Breast epithelium (tissue), 4 donors: ENCODE data around the gene ZFYVE19. TPM values are rescaled to one million over a fixed set of nuclear protein-coding genes. Genes with fewer than 3 reads are reported as not detected.
A peak's percentile ranks its signal among the peaks of the same experiment; 100 is the strongest.

Source experiments
- DNase-seq, 2 donors: peaks; one replicate each; pipeline ENCODE4 v3.0.0-alpha.2; 2019; ENCODE audit warnings: low spot score in 2 of 2
- H3K27ac ChIP-seq, 2 donors: fragments of 200-600 bp; sonication (generic) in 1 of 2; one replicate each; pipeline ENCODE4 v1.5.1; 2016 to 2019; ENCODE audit warnings: mild to moderate bottlenecking in 1 of 2
- H3K27me3 ChIP-seq, 2 donors: fragments of 200-600 bp; sonication (generic) in 1 of 2; one replicate each; pipeline versions ENCODE4 v1.5.1 to v1.6.0; 2017 to 2019; ENCODE audit warnings: control low read depth in 1 of 2, mild to moderate bottlenecking in 1 of 2
- H3K36me3 ChIP-seq: fragments of 200-600 bp; one replicate; pipeline ENCODE4 v1.5.1; 2019
- H3K4me1 ChIP-seq, 2 donors: fragments of 200-600 bp; sonication (generic); one replicate each; pipeline ENCODE4 v1.5.1; 2016 to 2019; ENCODE audit warnings: control low read depth in 1 of 2
- H3K4me3 ChIP-seq, 3 donors: fragments of 200-600 bp; sonication (generic); 1 replicate in 2 of 3; 2 replicates in 1 of 3; pipeline ENCODE4 v1.5.1; 2016 to 2019; ENCODE audit warnings: mild to moderate bottlenecking in 3 of 3, moderate library complexity in 2 of 3
- H3K9me3 ChIP-seq, 2 donors: fragments of 200-600 bp; sonication (generic) in 1 of 2; one replicate each; pipeline ENCODE4 v1.5.1; 2016 to 2019; ENCODE audit warnings: control low read depth in 1 of 2
- POLR2A ChIP-seq: fragments of 450-650 bp; IDR thresholded peaks from one replicate; pipeline ENCODE4 v1.6.1; 2016; ENCODE audit warnings: antibody characterized with exemption, mild to moderate bottlenecking, moderate library complexity
- POLR2AphosphoS5 ChIP-seq, 3 donors: sonication (generic); formaldehyde crosslinking; IDR thresholded peaks; one replicate each; pipeline ENCODE4 v1.6.1; 2017; ENCODE audit warnings: antibody characterized with exemption in 3 of 3
- intact Hi-C: fragments of 100-400 bp; cut with DNase I; formaldehyde crosslinking; loops from one replicate; pipeline ENCODE4 v1.15.1; 2023; ENCODE audit warnings: low total_unique reads
- total RNA-seq, 3 donors: library from RNA; depleted of rRNA; stranded (reverse); fragments of >200 nt; gene quantifications; one replicate each; pipeline ENCODE4 v1.1.0, GENCODE V29; 2016
- TF ChIP-seq, protein P1 (sequence below), 3 donors: fragments of 450-650 bp; IDR thresholded peaks; one replicate each; pipeline ENCODE4 v1.5.1; 2016 to 2017; ENCODE audit warnings: antibody characterized with exemption in 3 of 3, mild to moderate bottlenecking in 3 of 3, moderate library complexity in 3 of 3

Gene ZFYVE19
- total RNA-seq, 3 donors from 2014 or later = 19.4 to 58.8 (median 44.6) TPM

GRCh38 chr15:40768521-40769273, 38.2 kb upstream of the ZFYVE19 start:
- Histone ChIP-seq H3K4me1 (peaks cover 7 to 20% of the 10 kb centered on the region in 2 donors), H3K27ac (peak overlapping the region; percentile 92 to 93), H3K9me3 (no peaks in the 10 kb centered on the region), H3K36me3 (no peaks in the 10 kb centered on the region), H3K4me3 (peak overlapping the region in 2 of 3 donors; percentile 40 to 58), H3K27me3 (no peaks in the 10 kb centered on the region)
- intact Hi-C loops = no loop called here
- no peak for DNase-seq
- TF ChIP-seq, protein P1, sequence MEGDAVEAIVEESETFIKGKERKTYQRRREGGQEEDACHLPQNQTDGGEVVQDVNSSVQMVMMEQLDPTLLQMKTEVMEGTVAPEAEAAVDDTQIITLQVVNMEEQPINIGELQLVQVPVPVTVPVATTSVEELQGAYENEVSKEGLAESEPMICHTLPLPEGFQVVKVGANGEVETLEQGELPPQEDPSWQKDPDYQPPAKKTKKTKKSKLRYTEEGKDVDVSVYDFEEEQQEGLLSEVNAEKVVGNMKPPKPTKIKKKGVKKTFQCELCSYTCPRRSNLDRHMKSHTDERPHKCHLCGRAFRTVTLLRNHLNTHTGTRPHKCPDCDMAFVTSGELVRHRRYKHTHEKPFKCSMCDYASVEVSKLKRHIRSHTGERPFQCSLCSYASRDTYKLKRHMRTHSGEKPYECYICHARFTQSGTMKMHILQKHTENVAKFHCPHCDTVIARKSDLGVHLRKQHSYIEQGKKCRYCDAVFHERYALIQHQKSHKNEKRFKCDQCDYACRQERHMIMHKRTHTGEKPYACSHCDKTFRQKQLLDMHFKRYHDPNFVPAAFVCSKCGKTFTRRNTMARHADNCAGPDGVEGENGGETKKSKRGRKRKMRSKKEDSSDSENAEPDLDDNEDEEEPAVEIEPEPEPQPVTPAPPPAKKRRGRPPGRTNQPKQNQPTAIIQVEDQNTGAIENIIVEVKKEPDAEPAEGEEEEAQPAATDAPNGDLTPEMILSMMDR (IDR thresholded peaks at IDR 0.05) = no peak
- no peak for TF ChIP-seq POLR2AphosphoS5 (IDR thresholded peaks at IDR 0.05)
- no peak for TF ChIP-seq POLR2A

- Histone ChIP-seq H3K36me3 (no peaks in the 10 kb centered on the region), H3K27me3 (no peaks in the 10 kb centered on the region), H3K4me3 (peak within 1 kb of the TSS in 2 of 3 donors; percentile 40 to 58), H3K4me1 (peaks cover 7 to 17% of the 10 kb centered on the region in 2 donors), H3K9me3 (no peaks in the 10 kb centered on the region), H3K27ac (peak within 1 kb of the TSS; percentile 92 to 93)
- TF ChIP-seq, protein P1 (IDR thresholded peaks at IDR 0.05) = no peak
- TF ChIP-seq POLR2AphosphoS5 (IDR thresholded peaks at IDR 0.05) = peak in 1 of 3 donors; percentile 8
- intact Hi-C loops = no loop called here
- DNase-seq = peak; percentile 71 to 84
Observed at GRCh38 chr15:40769274-40770146, 37.4 kb upstream of the ZFYVE19 start, which contains the start of gene C15orf62. C15orf62 (plus strand) TSS chr15:40769980; CDS start chr15:40770496, 516 bp downstream.

DNA sequence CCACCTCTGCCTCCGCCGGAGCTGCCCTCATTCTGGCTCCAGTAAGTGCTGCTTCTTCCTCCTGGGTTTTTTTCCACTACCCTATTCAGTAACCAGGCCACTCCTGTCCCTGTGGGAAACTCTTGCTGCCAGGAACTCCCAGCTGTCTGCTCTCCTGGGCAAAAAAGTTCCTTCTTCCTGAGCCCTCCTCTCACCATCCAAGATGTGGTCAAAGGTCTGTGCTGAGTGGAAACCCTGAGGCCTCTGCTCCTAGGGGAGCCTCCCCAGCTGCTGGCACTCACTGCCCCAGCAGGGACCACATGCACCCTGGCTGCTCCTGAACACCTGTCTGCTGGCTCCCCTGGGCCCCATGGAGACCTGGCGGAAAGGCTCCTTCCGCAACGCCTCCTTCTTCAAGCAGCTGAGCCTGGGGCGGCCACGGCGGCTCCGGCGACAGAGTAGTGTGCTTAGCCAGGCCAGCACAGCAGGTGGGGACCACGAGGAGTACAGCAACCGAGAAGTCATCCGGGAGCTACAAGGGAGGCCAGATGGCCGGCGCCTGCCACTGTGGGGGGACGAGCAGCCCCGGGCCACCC, 36.7 kb upstream of the ZFYVE19 start:
- Histone ChIP-seq H3K27me3 (no peaks in the 10 kb centered on the region), H3K27ac (peak overlapping the region; percentile 92 to 93), H3K9me3 (no peaks in the 10 kb centered on the region), H3K36me3 (no peaks in the 10 kb centered on the region), H3K4me3 (peak overlapping the region in 2 of 3 donors; percentile 40 to 58), H3K4me1 (peaks cover 7 to 11% of the 10 kb centered on the region in 2 donors)
- TF ChIP-seq, protein P1 (IDR thresholded peaks at IDR 0.05) = no peak
- TF ChIP-seq POLR2A (no peak), POLR2AphosphoS5 (IDR thresholded peaks at IDR 0.05) (no peak)
- peak in 1 of 2 donors; percentile 57 for DNase-seq
- intact Hi-C loops = no loop called here

DNA sequence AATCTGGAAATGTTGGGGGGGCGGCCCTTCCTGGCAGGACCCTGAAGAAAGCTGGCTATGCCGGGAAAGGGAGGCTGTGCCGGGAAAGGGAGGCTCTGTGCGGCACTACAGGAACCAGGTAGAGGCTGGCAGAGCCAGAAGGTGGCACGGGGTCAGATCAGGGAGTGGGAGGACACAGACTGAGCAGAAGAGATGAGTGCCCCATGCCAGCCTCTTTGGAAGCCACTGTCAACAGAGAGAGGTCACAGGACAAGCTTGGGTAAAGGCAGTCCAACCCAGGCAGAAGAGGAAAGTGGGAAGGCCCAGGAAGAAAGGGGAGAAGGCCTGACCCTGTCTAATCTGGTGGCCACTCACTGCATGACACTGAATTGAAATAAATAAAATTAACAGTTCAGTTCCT, 35.6 kb upstream of the ZFYVE19 start:
- TF ChIP-seq POLR2A (no peak), POLR2AphosphoS5 (IDR thresholded peaks at IDR 0.05) (no peak)
- TF ChIP-seq, protein P1 (IDR thresholded peaks at IDR 0.05) = no peak
- intact Hi-C loops = no loop called here
- H3K4me3 ChIP-seq = peak overlapping the region in 2 of 3 donors; percentile 40 to 58
- H3K36me3 ChIP-seq = no peaks in the 10 kb centered on the region
- no peaks in the 10 kb centered on the region for H3K27me3 ChIP-seq
- no peak for DNase-seq
- peak overlapping the region; percentile 92 to 93 for H3K27ac ChIP-seq
- H3K4me1 ChIP-seq = peaks cover 6 to 11% of the 10 kb centered on the region in 2 donors
- H3K9me3 ChIP-seq = no peaks in the 10 kb centered on the region
